Measurements from ENCODE around the gene SBNO2. TPM values are rescaled to one million over a fixed set of nuclear protein-coding genes. Genes with fewer than 3 reads are reported as not detected.

SBNO2 gene
- total and polyA plus RNA-seq, 12 donors, result 12.6 to 61.3 (median 16.1) TPM

GRCh38 chr19:1167687-1168571 is 6.1 kb downstream of the SBNO2 start:
- peaks cover 0 to 36% (median 0%) of the 10 kb centered on the region in 9 donors for H3K36me3 ChIP-seq
- WGBS, 2 donors, result 91 to 95% methylated on average over 35 of the region's 35 CpGs
- DNase-seq (no peak), ATAC-seq (no peak)
- peak overlapping the region in 1 of 10 donors; percentile 56 for H3K27ac ChIP-seq
- H3K27me3 ChIP-seq, result no peaks in the 10 kb centered on the region
- H3K4me1 ChIP-seq, result peaks cover 5 to 58% (median 21%) of the 10 kb centered on the region in 9 donors
- TF ChIP-seq, protein P1, sequence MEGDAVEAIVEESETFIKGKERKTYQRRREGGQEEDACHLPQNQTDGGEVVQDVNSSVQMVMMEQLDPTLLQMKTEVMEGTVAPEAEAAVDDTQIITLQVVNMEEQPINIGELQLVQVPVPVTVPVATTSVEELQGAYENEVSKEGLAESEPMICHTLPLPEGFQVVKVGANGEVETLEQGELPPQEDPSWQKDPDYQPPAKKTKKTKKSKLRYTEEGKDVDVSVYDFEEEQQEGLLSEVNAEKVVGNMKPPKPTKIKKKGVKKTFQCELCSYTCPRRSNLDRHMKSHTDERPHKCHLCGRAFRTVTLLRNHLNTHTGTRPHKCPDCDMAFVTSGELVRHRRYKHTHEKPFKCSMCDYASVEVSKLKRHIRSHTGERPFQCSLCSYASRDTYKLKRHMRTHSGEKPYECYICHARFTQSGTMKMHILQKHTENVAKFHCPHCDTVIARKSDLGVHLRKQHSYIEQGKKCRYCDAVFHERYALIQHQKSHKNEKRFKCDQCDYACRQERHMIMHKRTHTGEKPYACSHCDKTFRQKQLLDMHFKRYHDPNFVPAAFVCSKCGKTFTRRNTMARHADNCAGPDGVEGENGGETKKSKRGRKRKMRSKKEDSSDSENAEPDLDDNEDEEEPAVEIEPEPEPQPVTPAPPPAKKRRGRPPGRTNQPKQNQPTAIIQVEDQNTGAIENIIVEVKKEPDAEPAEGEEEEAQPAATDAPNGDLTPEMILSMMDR (IDR thresholded peaks at IDR 0.05), result no peak
- intact Hi-C loops (cut with DNase I), result no loop called here
- H3K9me3 ChIP-seq, result no peaks in the 10 kb centered on the region
- H3K4me3 ChIP-seq, result no peak overlapping the region

- no peaks in the 10 kb centered on the region for H3K9me3 ChIP-seq
- peaks cover 5 to 53% (median 15%) of the 10 kb centered on the region in 9 donors for H3K4me1 ChIP-seq
- TF ChIP-seq, protein P1 (IDR thresholded peaks at IDR 0.05), result no peak
- no peaks in the 10 kb centered on the region for H3K27me3 ChIP-seq
- 95% methylated on average over 33 of the region's 33 CpGs for WGBS, 2 donors
- intact Hi-C loops (cut with DNase I), result no loop called here
- no peak for ATAC-seq
- no peak for DNase-seq
- no peak overlapping the region for H3K4me3 ChIP-seq
- H3K36me3 ChIP-seq, result peaks cover 0 to 36% (median 0%) of the 10 kb centered on the region in 9 donors
- H3K27ac ChIP-seq, result no peak overlapping the region
Measured at GRCh38 chr19:1166872-1167573, 7.0 kb downstream of the SBNO2 start.

DNA sequence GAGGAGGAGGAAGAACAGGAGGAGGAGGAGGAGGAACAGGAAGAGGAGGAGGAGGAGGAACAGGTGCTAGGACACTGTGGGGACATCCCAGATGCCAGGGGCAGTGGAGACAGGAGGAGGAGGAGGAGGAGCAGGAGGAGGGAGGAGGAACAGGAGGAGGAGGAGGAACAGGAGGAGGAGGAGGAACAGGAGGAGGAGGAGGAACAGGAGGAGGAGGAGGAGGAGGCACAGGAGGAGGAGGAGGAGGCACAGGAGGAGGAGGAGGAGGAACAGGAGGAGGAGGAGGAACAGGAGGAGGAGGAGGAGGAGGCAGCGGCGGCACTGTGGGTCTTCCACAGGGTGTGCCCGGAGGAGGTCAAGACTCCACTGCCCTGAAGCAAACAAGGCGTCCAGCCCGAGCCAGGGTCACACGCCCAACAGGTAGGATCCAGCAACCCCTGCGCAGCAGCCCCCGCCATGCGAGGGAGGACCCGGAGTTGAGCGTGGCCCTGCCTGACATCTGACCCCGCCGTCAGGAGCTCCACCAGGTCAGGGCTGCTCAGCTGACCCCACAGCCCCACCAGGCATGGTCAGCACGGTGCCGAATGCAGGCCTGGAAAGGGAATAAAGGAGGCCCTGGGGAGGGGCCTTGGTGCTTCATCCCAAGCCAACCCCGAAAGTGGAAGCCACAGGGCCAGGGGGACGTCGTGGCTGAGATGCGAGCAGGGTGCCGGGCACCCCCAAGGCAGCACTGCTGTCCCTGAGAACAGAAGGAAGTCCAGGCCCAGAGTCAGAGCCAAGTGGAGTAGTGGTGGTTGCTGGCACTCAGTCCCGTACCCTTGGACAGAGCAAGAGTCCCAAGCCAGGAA is 9.2 kb downstream of the SBNO2 start:
- H3K27ac ChIP-seq, result peak overlapping the region in 1 of 10 donors; percentile 12
- no peaks in the 10 kb centered on the region for H3K9me3 ChIP-seq
- no peaks in the 10 kb centered on the region for H3K27me3 ChIP-seq
- intact Hi-C loops (cut with DNase I), result no loop called here
- DNase-seq (no peak), ATAC-seq (no peak)
- H3K36me3 ChIP-seq, result peaks cover 0 to 32% (median 0%) of the 10 kb centered on the region in 9 donors
- TF ChIP-seq, protein P1 (IDR thresholded peaks at IDR 0.05), result no peak
- no peak overlapping the region for H3K4me3 ChIP-seq
- peaks cover 3 to 37% (median 5%) of the 10 kb centered on the region in 9 donors for H3K4me1 ChIP-seq
- 84 to 86% methylated on average over 21 of the region's 21 CpGs for WGBS, 2 donors

Measured in heart right ventricle (tissue), 16 donors.